OCI-LY1 (cell line): ENCODE data around the gene G6PC3.
"Not testable (repeated sequence)": the region's sequence is repeated elsewhere in the genome, so short reads cannot be mapped to it uniquely, and the experiment has no call there.

ENCODE experiments used
- H2AFZ ChIP-seq: fragments of 200-600 bp; sonication (generic), shearing (Covaris generic); 2 replicates; pipeline ENCODE4 v1.6.0; 2014; ENCODE audit warnings: antibody characterized with exemption, mild to moderate bottlenecking, low read length
- H3F3A ChIP-seq: fragments of 200-600 bp; sonication (generic), shearing (Covaris generic); 2 replicates; pipeline ENCODE4 v1.6.0; 2014; ENCODE audit warnings: mild to moderate bottlenecking, antibody characterized with exemption, low read length, moderate library complexity; ENCODE audit not compliant: insufficient read depth
- H3K27ac ChIP-seq: fragments of 200-600 bp; sonication (generic); 2 replicates; pipeline ENCODE4 v1.5.1; 2014; ENCODE audit warnings: low read length, mixed run types, mild to moderate bottlenecking, low read depth; ENCODE audit not compliant: poor library complexity, severe bottlenecking
- H3K27me3 ChIP-seq: fragments of 200-600 bp; sonication (generic); 2 replicates; pipeline ENCODE4 v1.6.0; 2014; ENCODE audit warnings: antibody characterized with exemption, mild to moderate bottlenecking, low read length, moderate library complexity; ENCODE audit not compliant: insufficient read depth
- H3K36me3 ChIP-seq: fragments of 200-600 bp; sonication (generic); 2 replicates; pipeline ENCODE4 v1.6.1; 2014; ENCODE audit warnings: mild to moderate bottlenecking, antibody characterized with exemption, low read length, moderate library complexity, mixed read lengths; ENCODE audit not compliant: insufficient read depth
- H3K4me1 ChIP-seq: fragments of 200-600 bp; sonication (generic); 2 replicates; pipeline ENCODE4 v1.5.1; 2014; ENCODE audit warnings: mild to moderate bottlenecking, low read length, moderate library complexity; ENCODE audit not compliant: insufficient read depth, severe bottlenecking
- H3K4me2 ChIP-seq: fragments of 200-600 bp; sonication (generic), shearing (Covaris generic); 2 replicates; pipeline ENCODE4 v1.6.1; 2014; ENCODE audit warnings: low read length
- H3K4me3 ChIP-seq: fragments of 200-600 bp; sonication (generic); 2 replicates; pipeline ENCODE4 v1.5.1; 2014; ENCODE audit warnings: low read length, low read depth, mild to moderate bottlenecking, mixed read lengths; ENCODE audit not compliant: poor library complexity, severe bottlenecking
- H3K79me2 ChIP-seq: fragments of 200-600 bp; shearing (Covaris generic); 2 replicates; pipeline ENCODE4 v1.6.1; 2016; ENCODE audit warnings: mixed run types, low read length, mixed read lengths; ENCODE audit not compliant: insufficient read depth
- H3K9ac ChIP-seq: fragments of 200-600 bp; sonication (generic), shearing (Covaris generic); 2 replicates; pipeline ENCODE4 v1.6.1; 2014; ENCODE audit warnings: mild to moderate bottlenecking, low read length, mixed read lengths
- H3K9me2 ChIP-seq: fragments of 200-600 bp; sonication (generic), shearing (Covaris generic); 2 replicates; pipeline ENCODE4 v1.6.1; 2014; ENCODE audit warnings: low read depth, mild to moderate bottlenecking, low read length, mixed read lengths
- H3K9me3 ChIP-seq: fragments of 200-600 bp; shearing (Covaris generic); 2 replicates; pipeline ENCODE4 v1.6.1; 2014; ENCODE audit warnings: low read length, mixed read lengths
- H4K20me1 ChIP-seq: fragments of 200-600 bp; sonication (generic), shearing (Covaris generic); 2 replicates; pipeline ENCODE4 v1.6.0; 2016; ENCODE audit warnings: mild to moderate bottlenecking, low read length; ENCODE audit not compliant: insufficient read depth
- CTCF ChIP-seq: fragments of 200-600 bp; sonication (generic), shearing (Covaris generic); IDR thresholded peaks from 2 replicates; pipeline ENCODE4 v1.5.1; 2017; ENCODE audit warnings: mild to moderate bottlenecking, antibody characterized with exemption, low read length, moderate library complexity, mixed read lengths
- EZH2 ChIP-seq: fragments of 200-600 bp; sonication (generic), shearing (Covaris generic); IDR thresholded peaks from 2 replicates; pipeline ENCODE4 v1.8.0; 2017; ENCODE audit warnings: borderline replicate concordance, mixed run types, mild to moderate bottlenecking, antibody characterized with exemption, low read length, moderate library complexity, mixed read lengths

The G6PC3 gene, protein sequence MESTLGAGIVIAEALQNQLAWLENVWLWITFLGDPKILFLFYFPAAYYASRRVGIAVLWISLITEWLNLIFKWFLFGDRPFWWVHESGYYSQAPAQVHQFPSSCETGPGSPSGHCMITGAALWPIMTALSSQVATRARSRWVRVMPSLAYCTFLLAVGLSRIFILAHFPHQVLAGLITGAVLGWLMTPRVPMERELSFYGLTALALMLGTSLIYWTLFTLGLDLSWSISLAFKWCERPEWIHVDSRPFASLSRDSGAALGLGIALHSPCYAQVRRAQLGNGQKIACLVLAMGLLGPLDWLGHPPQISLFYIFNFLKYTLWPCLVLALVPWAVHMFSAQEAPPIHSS

DNA sequence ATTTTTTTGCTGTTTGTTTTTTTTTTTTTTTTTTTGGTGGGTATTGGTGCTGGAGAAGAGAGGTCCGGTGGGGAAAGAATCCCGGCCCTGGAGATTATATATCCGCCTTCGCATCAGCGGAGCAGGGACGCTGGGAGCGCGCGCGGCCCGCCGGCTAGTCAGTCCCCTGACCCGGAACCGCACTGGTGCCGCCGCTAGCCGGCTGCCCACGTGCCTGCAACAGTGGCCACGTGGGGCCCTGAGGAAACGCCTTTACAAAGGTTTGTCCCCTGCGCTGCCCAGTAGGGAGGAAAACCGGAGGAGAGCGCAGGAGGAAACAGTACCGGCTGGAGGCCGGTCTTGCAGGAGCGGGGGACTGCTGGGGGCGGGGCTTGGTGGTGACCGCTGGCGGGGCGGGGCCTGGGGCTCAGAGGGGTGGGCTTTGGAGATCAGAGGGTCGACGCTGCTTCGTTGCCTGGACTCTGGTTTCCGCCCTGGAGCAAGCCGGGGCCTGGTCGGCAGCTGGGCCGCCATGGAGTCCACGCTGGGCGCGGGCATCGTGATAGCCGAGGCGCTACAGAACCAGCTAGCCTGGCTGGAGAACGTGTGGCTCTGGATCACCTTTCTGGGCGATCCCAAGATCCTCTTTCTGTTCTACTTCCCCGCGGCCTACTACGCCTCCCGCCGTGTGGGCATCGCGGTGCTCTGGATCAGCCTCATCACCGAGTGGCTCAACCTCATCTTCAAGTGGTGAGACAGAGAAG, at the start of gene G6PC3:
TSS of gene G6PC3 (plus strand) at position 281 of the 743 bp plus-strand sequence. CDS start at position 512, 231 bp downstream.
- Histone ChIP-seq H3K27ac (peak within 1 kb of the TSS; percentile 78), H3K9me2 (no peaks in the 10 kb centered on the region), H3K9me3 (no peaks in the 10 kb centered on the region), H3K79me2 (peaks cover 9% of the 10 kb centered on the region), H3K4me3 (peak within 1 kb of the TSS; percentile 86), H3F3A (no peaks in the 10 kb centered on the region; the same call in 1 of the 2 replicates), H3K4me1 (peaks cover 33% of the 10 kb centered on the region), H3K4me2 (peak within 1 kb of the TSS; percentile 90), H4K20me1 (no peaks in the 10 kb centered on the region), H3K27me3 (no peaks in the 10 kb centered on the region), H3K9ac (peak within 1 kb of the TSS; percentile 89), H2AFZ (0 out of 2 replicates have a peak within 1 kb of the TSS, but pooled peaks have one; percentile 15), H3K36me3 (peaks cover 15% of the 10 kb centered on the region; the same call in 1 of the 2 replicates)
- TF ChIP-seq EZH2 (no peak), CTCF (no peak)

DNA sequence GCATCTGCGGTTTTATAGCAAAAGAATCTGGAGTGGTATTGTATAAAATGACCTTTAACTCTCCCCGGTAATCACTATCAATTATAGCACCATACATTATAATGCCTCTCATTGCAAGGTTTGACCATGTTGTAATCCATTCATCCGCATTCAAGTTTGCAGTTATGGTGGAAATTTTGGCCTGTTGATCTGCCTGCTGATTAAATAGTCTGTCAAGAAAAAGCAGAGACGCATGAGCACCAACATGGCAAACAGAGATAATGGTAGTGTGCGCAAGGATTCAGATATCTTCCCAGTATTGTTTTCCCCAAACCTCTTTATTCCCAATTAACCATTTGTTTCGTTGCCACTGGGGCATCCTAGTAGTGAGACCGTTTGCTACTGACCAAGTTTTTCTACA, 49.3 kb upstream of the G6PC3 start:
- not testable (repeated sequence) for H3K79me2 ChIP-seq, H3K4me2 ChIP-seq, H3K27me3 ChIP-seq, H3K9me3 ChIP-seq, H3F3A ChIP-seq, H3K4me1 ChIP-seq, H2AFZ ChIP-seq, H3K36me3 ChIP-seq, H3K4me3 ChIP-seq, H3K27ac ChIP-seq, H3K9me2 ChIP-seq, H3K9ac ChIP-seq, H4K20me1 ChIP-seq

DNA sequence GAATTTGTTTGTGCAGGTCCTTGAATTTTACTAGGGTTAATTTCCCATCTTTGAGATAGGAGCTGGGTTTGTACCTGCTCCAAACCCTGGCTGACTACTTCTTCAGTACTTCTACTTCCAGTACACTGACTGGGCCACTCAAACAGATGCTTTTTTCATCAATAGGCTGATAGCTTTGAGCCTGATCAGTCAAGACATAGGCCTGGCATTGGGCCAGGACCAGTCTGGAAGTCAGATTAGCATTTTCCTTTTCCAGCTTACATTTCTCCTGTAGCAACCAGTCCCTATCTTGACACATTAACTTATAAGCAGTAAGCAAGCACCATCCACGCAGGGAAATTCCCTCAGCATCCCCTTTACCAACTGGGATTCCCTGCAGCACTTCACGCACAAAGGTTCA, 48.3 kb upstream of the G6PC3 start:
- H2AFZ ChIP-seq, result no peak overlapping the region
- no peaks in the 10 kb centered on the region for H3K27me3 ChIP-seq
- H3K4me3 ChIP-seq, result no peak overlapping the region
- TF ChIP-seq CTCF (no peak), EZH2 (no peak)
- H3K9me2 ChIP-seq, result no peaks in the 10 kb centered on the region
- no peak overlapping the region for H3K27ac ChIP-seq
- no peaks in the 10 kb centered on the region for H3F3A ChIP-seq
- no peaks in the 10 kb centered on the region for H3K36me3 ChIP-seq
- H3K4me1 ChIP-seq, result no peaks in the 10 kb centered on the region
- no peaks in the 10 kb centered on the region for H3K79me2 ChIP-seq
- no peaks in the 10 kb centered on the region for H4K20me1 ChIP-seq
- no peak overlapping the region for H3K9ac ChIP-seq
- no peaks in the 10 kb centered on the region for H3K9me3 ChIP-seq
- no peak overlapping the region for H3K4me2 ChIP-seq
